GM21515 (cell line): ENCODE measurements around the gene HNRNPM.
"Not testable (repeated sequence)": the region's sequence is repeated elsewhere in the genome, so short reads cannot be mapped to it uniquely, and the experiment has no call there.

Experiments
- ATAC-seq: cut with Tn5 transposase; IDR thresholded peaks from one replicate; pipeline ENCODE4 v1.9.1; 2021; ENCODE audit not compliant: unreplicated experiment

HNRNPM gene

DNA sequence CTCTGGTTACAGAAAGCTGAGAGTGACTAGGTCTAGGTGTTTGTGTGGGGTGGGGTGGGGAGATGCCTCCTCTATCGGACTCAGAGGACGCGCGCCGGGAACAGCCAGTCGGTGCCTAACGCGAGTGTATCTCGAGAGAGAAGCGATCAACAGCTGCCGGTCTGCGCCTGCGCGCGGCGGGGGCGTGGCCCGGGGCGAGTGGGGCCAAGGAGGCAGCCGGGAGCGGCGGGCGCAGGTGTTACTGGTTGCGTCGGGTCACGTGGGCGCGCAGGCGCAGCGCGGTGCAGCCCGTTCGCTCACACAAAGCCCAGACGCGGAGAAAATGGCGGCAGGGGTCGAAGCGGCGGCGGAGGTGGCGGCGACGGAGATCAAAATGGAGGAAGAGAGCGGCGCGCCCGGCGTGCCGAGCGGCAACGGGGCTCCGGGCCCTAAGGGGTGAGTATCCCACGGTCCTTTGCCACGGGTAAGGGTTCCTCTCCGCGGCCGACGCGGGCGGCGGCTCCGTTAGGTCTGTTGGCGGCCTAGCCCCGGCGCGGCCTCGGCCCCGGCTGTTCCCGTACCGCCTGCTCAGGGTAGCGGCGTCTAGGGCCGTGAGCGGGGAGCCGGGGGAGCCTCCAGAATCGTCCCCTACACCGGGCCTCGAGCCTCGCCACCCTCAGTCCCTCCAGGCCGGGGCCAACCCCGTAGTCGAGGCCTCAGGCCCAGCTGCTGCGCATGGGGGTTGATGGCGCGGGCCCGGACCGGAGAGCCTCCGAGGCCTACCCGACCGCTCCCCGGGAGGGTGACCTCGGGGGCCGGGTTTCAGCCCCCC, at the start of gene HNRNPM:
Gene HNRNPM (plus strand): TSS at position 299 of the 811 bp plus-strand sequence. CDS start 24 bp downstream, at position 323.
- ATAC-seq = peak; percentile 72

GRCh38 chr19:8395621-8396082, 49.1 kb upstream of the HNRNPM start:
- no peak for ATAC-seq

DNA sequence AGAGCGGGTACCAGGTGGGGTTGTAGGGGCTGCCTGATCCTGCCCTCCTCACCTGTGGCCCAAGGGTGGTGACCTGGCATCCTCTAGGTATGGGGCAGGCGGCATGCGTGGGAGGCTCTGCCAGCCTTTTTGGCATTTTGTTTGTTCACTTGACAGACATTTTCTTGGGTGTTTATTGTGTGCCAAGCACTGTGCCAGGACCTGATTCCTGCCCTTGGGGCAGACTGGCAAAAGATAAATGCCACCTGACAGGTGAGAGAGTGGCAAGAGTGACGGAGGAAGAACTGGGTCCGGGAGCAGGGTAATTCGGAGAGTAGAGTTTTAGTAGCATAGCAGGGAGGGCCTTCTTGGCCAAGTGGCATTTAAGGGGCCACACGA, 48.6 kb upstream of the HNRNPM start:
- no peak for ATAC-seq

DNA sequence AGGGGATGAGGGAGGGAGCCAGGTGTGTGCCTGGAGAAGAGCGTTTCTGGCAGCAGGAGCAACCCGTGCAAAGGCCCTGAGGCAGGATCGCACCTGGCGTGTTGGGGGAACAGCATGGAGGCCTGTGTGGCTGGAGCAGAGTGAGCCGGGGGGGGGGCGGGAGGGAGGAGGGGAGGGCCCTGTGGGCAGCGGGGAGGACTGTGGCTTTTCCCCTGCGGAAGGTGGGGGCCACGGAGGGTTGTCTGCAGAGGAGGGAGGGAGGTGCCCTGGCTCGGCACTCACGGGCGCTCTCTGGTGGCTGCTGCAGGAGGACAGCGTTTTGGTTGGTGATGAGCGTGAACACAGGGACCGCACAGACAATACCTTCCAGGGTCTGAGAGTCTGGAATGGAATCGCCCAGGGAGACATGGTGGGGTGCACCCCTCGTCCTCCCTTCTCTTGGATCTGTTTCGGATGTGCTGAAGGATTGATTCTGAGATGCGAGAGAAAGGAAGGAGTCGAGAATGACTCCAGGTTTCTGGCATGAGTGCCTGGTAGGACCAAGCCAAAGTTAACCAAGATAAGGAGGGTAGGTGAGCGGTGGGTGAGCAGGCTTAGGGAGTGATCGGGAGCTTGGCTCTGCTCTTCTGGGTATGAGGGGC, 48.1 kb upstream of the HNRNPM start:
- no peak for ATAC-seq

DNA sequence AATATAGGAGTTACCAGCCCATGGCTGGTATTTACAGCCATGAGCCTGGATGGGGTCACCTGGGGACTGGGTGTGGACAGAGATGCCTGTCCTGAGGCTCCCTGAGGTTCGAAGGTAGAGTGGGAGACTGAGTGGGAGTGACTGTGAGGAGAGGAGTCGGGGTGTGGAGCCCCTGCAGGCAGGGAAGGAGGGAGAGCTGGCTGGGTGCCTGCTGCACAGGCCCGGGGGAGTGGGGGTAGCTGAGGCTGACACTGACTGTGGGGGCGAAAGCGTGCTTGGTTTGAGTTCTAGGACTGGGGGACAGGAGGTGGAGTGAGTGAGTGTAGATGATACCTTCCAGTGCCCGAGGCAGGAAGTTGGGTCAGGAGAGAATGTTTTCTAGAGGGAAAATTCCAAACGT, 47.5 kb upstream of the HNRNPM start:
- no peak for ATAC-seq

DNA sequence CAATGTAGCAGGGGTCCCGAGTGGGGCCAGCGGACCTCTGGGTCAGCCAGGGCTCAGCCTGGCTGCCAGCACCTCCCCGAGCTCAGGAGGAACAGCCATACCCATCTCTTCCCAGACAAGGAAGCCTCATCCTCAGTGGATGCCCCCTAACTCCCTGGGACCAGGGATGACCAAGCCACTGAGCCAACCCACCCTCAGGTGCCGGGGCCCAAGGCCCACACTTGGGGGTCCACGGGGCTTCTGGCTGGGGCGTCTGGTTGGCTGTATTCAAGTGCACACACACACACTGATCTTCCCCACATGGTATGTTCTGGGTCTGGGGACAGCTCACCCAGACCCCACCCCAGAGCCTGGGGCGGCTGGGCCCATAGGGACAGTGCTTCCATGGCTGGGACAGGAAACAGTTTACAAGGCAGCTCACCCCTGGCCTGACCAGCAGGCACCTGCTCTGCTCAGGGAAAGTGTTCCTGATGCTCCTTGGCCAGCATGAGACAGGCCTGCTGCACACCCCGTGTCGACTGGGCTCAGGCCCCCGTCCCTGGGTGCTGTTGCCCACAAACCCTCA, 46.9 kb upstream of the HNRNPM start:
- ATAC-seq = no peak

DNA sequence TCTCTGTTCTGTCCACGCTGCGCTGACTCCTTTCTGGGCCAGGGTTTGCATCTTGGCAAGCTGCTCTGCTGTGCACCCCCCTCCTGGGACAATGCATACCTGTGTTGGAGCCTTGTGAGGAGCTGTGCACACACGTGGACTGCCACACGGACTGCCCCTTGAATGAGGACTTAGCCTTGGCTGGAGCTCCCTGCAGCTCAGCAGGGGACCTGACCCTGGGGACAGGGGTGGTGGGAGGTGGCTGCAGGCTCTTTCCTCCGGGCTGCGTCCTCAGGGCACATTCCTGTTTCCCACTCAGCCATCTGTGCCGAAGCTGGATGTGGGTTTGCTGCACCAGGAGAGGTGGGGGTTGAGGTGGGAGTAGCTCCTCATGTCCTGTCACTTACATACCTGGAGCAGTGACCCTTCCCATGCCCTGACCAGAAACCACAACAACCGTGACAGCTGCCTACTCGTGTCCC, 46.4 kb upstream of the HNRNPM start:
- no peak for ATAC-seq

- no peak for ATAC-seq
These were observed 45.0 kb upstream of the HNRNPM start for GRCh38 chr19:8399681-8400188.

DNA sequence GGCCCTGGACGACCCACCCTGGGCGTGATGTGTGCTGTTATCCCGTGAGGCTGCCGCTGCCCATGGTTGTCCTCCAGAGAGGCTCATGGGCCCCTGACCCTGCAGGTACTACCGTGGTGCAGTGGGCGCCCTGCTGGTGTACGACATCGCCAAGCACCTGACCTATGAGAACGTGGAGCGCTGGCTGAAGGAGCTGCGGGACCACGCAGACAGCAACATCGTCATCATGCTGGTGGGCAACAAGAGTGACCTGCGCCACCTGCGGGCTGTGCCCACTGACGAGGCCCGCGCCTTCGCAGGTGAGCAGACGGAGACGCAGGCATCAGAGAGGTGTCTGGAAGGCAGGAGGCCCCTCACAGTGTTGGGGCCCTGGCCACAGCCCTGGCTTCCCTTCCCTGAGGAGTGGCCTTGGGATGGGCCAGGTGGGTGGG, 42.8 kb upstream of the HNRNPM start:
- ATAC-seq = no peak

DNA sequence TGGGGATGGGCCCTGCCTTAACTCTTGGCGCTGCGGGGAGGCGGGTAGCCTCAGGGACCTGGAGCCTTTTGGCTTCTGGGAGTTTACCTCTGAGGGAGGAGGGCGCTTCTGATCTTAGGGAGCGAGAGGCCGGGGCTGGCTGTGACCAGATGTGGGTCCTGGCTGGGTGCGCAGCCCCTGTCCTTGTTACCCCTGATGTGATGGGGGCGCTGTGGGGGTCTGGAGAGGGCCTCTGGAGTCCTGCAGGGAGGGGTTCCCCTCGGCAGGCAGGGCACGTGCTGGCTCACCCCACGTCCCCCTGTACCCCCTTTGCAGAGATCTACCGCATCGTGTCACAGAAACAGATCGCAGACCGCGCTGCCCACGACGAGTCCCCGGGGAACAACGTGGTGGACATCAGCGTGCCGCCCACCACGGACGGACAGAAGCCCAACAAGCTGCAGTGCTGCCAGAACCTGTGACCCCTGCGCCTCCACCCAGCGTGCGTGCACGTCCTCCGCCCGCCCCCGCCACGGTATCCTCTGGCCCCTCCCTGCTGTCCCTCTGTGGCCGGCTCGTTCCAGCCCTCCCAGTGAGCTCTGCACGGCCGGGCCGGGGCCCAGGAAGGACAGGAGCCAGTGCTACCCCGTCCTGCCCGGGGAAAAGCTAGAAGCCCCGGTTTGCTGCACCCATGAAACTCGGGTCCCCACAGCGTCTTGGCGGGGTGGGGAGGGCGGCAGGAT, 41.5 kb upstream of the HNRNPM start:
- ATAC-seq = no peak

GRCh38 chr19:8403820-8404109, 41.0 kb upstream of the HNRNPM start:
- no peak for ATAC-seq

DNA sequence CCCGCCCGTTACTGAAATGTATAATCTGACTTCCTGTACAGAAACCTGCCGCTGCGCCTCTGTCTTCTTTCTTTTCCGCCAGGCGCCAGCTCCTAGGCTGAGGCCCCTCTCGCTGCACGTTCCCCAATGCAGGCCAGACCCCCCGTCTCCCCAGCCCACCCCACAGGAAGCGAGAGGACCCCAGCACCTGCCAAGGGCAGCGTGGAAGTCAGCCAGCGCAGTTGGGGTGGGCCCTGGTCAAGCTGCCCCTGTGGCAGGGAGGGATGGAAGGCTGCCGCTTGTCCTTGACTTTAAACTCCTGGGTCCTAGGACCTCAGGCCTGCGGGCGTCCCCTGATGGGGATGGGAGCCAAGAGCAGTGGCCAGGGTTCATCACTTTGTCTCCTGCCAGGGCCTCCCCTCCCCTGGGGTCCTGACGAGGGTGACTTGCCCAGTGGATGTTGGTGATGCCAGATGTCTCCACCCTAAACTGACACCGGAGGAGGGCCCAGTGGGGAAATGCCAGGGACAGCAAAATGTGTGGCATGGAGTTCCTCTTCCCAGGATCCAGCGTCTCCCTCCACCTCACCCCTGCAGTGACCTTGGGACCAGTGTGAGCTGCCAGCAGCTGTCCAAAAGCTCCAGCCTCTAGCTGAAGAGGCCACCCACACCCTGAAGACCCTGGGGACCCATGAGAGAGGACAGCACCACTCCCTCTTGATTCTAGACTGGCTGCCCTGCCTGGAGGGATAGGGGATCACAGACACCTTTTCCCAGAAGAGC, 40.2 kb upstream of the HNRNPM start:
- ATAC-seq = no peak

DNA sequence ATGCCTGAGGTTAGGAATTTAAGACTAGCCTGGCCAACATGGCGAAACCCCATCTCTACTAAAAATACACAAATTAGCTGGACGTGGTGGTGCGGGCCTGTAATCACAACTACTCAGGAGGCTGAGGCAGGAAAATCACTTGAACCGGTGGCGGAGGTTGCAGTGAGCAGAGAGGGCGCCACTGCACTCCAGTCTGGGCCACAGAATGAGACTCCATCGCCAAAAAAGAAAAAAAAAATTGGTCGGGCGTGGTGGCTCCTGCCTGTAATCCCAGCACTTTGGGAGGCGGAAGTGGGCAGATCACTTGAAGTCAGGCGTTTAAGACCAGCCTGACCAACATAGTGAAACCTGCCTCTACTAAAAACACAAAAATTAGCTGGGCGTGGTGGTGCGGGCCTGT, 34.1 kb upstream of the HNRNPM start:
- not testable (repeated sequence) for ATAC-seq

- ATAC-seq = peak; percentile 97
These were observed 31.8 kb upstream of the HNRNPM start, which contains the start of gene MARCHF2 for GRCh38 chr19:8412783-8413628. Gene MARCHF2, plus strand, starts transcription at chr19:8413305. Its CDS starts 8,536 bp downstream, at chr19:8421841.

GRCh38 chr19:8413629-8413995, 31.2 kb upstream of the HNRNPM start:
- no peak for ATAC-seq

DNA sequence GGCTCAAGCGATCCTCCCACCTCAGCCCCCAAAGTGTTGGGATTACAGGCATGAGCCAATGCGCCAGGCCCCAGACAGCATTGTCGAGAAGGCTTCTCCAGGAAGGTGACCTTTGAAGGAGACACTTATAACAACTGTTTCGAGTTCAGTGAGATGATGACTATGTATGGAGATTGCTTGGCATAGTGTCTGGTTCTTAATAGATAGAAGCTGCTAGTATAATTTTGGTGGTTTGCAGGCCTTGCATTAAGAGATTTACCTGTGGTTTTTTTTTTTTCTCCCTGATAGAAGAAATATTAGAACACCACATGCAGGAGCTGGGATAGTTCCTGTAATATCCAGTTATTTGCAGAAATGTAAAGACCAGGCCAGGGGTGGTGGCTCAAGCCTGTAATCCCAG, 28.0 kb upstream of the HNRNPM start:
- ATAC-seq = no peak

GRCh38 chr19:8421484-8422461, 23.0 kb upstream of the HNRNPM start:
- ATAC-seq = no peak

DNA sequence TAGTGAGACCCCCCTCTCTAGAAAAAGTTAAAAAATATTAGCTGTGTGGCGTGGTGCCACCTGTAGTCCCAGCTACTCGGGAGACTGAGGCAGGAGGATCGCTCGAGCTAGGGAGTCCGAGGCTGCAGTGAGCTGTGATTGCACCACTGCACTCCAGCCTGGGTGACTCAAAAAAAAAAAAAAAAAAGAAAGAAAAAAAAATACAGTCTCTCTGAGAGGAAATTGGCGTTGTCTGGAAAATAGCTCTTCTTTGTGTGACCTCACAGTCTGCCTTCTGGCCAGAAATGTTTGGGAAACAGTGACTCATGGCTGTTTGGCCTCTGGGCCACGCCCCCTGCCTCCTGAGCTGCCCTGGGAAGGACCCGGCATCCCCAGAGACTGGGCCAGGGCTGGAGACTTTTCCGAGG, 21.0 kb upstream of the HNRNPM start:
- ATAC-seq = no peak
